Activated CD4-positive, alpha-beta T cell treated with anti-CD3 and anti-CD28 coated beads, Interleukin-2, amount 50 U/mL, for 4 hours (primary cell): Measurements from ENCODE around the gene KIF25.
"Not testable (repeated sequence)": the region's sequence is repeated elsewhere in the genome, so short reads cannot be mapped to it uniquely, and the experiment has no call there.

Experiments used
- DNase-seq, 2 experiments: peaks; one replicate each; pipeline ENCODE4 v3.0.0-alpha.2; 2020

KIF25 gene

DNA sequence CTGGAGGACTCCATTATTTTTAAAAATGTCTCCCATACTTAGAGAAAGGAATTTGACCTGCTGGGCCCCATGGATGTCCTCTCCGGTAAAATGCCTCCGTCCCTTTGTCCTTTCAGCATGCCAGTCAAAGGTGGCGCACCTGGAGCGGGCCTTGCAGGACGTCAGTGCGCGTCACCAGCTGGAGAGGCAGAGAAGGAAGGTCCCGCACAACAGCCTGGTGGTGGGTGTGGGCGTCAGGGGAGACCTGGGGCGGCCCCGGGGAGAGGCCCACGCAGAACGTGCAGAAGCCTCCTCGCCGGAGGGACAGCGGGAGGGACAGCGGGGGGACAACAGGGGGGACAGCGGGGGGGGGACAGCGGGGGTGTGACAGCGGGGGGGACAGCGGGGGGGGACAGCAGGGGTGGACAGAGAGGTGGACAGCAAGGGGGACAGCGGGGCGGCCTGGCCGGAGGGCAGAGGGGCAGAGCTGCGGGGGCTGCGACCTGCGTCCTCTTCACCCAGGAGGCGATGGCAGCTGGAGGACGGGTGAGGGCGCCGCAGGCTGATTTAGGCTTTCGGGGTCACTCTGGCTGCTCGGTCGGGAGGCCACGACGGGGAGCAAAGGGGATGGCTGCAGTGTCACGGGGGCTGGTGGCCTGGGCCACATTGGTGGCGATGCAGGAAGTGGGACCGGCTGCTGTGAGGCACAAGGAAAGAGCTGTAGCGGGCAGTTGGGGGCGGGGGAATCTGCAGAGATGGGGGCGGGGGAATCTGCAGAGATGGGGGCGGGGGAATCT lies 859 bp upstream of the KIF25 start:
- no peak for DNase-seq

DNA sequence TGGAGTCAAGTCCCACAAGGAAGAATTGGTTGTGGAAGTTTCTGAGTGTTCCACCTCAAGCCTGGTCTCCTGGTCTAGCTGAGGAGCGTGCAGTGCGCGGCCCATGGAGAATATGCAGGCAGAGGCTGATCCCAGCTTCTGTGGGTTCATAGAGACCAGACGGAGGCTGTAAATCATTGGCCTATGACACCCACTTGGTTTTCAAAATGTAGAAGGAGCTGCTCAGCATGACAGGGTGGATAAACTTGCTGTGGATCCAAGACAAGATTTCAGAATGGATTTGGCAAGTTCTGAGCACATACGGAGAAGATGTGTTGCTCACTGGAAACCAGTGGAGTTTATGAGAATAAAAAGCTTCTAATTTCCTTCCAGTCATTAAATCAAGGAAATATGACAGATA lies 744 bp downstream of the KIF25 start:
- no peak for DNase-seq

DNA sequence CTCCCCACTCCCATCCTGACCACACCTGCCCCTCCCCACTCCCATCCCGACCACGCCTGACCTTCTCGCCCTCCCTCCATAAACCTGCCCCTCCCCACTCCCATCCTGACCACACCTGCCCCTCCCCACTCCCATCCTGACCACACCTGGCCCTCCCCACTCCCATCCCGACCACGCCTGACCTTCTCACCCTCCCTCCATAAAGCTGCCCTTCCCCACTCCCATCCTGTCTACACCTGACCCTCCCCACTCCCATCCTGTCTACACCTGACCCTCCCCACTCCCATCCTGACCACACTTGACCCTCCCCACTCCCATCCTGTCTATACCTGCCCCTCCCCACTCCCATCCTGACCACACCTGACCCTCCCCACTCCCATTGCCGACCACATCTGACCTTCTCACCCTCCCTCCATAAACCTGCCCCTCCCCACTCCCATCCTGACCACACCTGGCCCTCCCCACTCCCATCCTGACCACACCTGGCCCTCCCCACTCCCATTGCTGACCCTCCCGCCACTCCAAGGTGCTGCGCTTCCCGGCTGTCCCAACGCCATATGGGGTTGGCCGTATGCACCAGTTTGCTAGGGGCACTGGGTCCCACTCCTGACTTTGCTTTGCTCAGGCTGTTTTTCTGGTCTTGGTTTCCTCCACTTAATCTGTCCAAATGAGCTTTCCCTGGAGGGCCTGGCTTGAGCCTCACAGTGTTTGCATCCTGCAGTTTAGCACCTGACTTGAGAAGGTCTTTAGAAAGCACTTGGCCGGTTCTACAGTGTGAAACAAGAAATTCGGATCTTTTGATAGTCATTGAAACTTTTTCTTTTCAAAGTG lies 2.9 kb downstream of the KIF25 start:
- DNase-seq: no peak

DNA sequence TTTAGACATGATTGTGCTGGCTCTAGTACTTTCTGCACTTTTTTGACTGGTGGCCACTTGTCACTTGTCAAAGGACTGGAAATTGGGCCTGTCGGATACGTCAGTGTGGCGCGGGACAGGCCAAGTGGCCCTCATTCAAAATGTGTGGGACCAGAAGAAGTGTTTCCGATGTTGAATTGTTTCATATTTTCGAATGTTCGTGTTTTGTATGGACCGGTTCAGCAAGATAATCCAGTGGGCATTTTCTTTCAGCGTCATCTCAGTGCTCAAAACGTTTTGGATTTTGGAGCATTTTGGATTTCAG lies 3.5 kb downstream of the KIF25 start:
- DNase-seq: no peak

DNA sequence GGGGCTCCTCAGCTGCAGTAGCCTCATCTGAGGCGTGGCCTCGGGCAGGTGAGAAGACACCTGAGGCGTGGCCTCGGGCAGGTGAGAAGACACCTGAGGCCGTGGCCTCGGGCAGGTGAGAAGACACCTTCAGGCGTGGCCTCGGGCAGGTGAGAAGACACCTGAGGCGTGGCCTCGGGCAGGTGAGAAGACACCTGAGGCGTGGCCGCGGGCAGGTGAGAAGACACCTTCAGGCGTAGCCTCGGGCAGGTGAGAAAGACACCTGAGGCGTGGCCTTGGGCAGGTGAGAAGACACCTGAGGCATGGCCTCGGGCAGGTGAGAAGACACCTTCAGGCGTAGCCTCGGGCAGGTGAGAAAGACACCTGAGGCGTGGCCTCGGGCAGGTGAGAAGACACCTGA lies 4.0 kb downstream of the KIF25 start:
- DNase-seq: not testable (repeated sequence)

DNA sequence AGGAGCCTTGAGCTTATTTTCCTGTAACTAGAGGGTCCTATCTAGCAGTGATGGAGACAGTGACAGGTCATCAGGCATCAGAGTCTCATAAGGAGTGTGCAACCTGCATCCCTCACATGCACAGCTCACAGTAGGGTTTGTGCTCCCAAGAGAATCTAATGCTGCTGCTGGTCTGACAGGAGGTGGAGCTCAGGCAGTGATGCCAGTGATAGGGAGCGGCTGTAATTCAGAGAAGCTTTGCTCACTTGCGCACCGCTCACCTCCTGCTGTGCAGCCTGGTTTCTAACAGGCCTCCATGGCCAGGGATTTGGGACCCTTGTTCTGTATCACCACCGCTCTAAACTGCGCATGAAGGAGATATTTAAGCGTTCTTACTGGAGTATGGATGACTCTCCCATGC lies 5.3 kb downstream of the KIF25 start:
- no peak for DNase-seq

DNA sequence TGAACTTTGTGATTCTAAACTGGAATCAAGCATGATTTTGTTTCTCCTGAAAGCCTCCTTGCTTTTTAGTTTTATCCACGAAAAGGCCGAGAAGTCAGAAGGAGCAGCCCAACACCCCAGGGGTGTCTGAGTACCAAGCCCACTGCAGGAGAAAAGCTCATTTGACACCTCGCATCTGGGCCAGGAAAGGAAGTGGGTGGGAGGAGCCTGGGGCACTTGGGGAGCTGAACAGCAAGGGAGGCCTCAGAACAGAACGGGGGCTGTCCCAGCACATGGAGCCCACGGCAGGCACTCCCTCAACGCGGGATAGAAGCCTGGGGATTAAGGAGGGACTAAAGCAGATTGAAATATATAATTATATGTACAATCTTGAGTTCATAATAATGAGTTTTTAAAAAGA lies 6.6 kb downstream of the KIF25 start:
- no peak for DNase-seq

DNA sequence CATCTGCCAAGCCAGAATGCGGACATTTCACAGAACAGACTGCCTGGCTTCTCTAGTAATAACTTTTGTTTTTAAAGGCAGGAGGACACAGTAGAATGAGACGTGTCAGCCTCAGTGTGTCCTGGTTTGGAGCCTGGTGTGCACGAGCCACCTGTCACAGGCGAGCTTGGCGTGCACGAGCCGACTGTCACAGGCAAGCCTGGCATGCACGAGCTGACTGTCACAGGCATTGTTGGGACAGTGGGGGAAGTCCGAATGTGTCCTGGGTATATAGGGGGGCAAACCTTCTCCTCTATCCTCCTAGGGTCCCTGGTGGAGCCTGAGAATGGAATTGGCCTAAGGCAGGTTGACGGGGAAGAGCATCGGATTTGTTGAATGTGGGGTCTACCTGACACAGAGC lies 7.5 kb downstream of the KIF25 start:
- DNase-seq: no peak

DNA sequence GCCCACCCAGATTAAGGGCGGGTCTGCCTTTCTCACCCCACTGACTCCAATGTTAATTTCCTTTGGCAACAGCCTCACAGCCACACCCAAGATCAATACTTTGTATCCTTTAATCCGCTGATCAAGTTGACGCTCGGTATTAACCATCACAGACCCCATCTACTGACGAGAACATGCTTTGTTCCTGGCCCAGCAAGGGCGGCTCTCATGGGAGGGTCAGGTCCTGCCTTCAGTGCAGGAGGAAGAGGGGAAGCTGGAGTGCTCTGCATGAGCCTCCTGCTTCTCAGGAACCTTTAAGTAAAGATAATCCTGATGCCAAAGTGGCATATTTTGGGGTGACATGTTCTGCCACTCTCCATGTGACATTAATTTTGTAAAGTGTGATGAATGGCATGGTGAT lies 8.3 kb downstream of the KIF25 start:
- no peak for DNase-seq

DNA sequence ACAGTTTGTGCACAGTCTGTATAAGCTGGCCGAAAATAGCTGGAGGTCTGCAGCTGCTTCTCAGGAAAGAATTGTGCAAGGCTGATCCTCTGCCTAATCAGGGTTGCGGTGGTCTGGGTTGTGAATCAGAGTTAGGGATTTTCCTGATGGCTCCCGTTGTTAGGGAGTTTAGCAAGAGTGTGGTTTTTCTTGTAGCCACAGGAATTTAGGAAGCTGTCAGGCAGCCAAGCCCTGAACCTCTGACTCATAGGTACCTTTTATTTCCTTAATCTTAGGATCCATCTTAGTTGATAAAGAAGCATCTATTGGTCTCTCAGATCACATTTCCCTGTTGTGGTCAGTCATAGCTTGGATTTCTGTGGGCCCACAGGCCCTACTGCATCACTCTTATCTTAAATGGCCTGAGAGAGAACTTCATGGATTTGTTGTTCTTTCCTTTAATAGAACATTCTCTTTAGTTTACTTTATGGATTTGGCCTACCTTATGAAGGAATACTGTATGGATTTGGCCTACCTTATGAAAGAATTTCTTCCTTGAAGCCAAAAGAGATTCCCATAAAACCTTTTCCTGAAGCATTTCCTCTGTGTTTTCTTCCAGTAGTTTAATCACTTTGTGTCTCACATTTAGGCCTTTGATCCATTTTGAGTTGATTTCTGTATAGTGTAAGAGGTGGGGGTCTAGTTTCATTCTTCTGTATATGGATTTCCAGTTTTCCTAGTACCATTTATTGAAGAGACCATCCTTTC lies 10.3 kb downstream of the KIF25 start:
- no peak for DNase-seq

DNA sequence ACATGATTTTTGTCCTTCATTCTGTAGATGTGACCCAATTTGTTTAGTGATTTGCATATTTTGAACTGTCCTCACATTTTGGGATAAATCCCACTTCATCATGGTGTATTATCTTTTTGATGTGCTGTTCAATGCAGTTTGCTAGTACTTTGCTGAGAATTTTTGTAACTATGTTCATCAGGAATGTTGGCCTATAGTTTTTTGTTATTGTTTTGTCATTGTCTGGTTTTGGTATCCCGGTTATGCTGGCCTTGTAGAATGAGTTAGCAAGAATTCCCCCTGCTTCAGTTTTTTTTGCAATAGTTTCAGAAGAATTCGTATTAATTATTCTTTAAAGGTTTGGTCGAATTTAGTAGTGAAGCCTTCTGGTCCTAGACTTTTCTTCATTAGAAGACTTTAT lies 11.9 kb downstream of the KIF25 start:
- no peak for DNase-seq

DNA sequence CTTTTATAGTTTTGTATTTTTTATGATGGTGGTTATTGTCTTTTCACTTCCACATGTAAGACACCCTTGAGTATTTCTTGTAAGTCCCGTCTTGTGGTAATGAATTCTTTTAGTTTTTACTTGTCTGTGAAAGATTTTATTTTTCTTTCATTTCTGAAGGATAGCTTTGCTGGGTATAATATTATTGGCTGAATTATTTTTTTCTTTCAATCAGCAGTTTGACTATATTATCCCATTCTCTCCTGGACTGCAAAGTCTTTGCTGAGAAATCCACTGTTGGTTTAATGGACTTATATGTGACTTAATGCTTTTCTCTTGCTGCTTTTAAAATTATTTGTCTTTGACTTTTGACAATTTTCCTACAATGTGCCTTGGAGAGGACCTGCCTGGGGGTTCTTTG lies 13.8 kb downstream of the KIF25 start:
- DNase-seq: no peak

DNA sequence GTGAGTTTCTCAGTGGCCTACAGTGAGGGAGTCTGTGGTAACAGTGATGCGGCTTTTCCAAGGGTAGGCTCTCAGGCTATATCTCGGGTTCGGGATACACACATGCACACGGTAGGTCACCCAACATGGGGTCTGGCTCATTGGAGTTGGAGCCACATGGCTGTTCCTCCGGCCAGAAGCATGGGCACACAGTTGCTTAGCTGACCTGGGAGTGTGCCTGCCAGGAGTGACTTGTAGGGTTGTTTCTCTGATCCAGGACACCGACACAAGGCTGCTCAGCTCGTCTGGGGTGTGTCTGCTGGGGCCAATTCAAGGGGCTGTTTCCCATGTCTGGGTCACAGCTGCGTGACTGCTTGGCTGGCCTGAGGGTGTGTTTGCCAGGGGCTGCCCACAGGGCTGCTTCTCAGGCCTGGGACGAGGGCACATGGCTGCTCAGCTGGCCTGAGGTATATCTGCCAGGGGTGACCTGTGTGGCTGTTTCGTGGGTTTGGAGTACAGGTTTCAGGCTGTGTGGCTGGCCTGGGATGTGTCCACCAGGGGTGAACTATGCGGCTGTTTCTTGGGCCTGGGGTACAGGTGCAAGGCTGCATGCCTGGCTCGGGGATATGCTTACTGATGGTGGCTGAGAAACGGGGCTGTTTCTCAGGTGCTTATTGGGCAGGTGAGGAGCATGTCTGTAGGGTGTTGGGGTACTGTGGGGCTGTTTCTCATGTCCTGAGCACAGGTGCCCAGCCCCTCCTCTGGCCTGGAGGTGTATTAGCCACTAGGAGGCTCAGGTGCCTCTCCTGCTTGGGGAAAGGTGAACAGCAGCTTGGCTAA lies 15.2 kb downstream of the KIF25 start:
- DNase-seq: no peak

DNA sequence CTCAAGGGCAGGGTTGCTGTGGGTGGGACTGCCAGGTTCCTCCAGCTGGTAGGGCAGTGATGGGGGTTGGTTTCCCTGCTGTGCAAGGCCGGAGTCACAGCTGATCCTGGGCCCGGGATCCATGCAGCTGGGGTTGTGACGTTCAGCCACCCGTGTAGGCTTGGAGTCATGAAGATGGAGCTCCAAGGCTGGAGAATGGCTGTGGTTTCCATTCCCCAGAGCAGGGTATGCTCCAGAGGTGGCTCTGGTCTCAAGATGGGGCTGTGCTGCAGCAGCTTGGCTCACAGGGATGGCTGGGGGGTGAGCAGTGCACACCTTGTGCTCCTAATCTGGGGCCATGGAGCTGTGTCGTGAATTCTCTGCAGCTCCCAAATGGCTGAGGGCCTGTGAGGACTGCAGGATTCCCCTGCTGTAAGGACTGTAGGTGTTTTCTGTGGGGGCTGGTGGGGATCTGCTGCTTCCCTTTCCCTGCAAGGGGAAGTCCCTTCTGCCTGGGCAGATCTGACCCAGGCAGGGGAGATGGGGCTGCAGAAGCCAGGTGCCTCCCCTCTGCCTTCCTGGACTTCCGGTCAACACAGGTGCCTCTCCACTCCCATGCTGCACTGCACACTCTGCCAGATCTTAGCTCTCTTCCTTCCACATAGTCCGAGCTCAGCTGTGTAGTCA lies 15.9 kb downstream of the KIF25 start:
- DNase-seq: no peak

DNA sequence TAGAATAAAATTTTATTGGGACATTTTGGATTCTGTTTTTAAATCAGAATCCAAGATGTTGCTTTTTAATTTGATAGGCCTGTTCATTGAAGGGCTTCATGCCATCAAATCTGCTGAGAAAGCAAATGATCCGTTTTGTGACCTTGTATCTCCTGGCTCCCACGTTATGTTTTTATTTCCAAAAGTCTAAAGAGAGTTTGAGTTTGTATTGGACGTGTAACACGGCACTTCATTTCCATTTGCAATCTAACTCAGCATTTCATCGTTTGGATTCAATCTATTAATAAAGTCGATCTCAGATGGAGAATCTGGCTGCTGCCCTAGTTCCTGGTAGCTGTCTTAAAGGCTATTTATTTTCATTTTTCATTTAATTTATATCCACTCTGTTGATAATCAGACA lies 17.0 kb downstream of the KIF25 start:
- DNase-seq: no peak

DNA sequence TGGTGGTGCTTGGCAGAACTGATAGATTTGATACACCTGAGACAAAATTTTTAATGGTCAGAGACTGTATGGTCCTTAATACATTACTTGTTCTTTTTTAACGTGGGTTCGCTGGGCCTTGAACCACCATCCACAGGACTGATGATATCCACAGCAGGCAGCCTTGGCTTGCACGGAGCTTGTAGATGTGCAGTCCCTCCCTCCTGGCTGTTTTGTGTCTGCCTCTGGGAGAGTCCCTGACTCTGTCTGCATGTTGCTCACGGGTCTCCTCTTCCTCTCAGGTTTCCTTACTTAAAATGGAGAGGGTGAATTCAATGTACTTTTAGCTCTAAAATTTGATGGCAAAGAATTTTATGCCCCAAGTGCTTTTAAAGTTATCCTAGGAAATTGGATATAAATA lies 17.5 kb downstream of the KIF25 start:
- no peak for DNase-seq

DNA sequence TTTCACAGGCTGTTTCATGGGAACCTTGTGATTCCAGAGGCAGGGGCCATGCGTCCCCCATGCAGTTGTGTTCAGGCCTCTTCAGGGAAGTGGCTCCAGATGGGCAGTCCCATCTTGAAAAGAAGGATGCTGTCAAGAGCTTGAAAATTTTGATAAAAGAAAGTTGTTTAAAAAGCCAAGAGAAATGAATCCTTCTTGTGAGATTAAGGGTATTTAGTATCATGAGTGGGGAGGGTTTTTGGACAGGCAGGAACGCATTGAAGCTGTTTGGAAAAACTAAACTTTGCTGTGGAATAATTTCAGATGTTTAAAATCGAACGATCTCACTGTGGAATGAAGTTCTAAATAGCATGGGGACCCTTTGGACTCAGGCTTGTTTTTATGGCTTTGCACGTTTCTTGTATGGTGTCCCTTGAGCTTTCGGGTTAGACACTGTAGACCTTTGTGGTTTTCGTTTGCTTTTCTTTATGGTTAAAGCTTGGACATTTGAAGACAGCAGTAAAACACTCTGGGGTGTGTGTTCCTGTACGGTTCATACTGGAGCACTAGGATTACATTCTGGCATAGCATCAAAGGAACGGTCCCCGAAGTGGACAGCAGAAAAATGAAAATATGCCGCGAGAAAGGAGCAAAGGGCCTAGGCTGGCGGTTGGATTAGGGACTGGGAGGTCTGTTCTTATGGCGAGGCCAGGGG lies 18.2 kb downstream of the KIF25 start:
- no peak for DNase-seq

DNA sequence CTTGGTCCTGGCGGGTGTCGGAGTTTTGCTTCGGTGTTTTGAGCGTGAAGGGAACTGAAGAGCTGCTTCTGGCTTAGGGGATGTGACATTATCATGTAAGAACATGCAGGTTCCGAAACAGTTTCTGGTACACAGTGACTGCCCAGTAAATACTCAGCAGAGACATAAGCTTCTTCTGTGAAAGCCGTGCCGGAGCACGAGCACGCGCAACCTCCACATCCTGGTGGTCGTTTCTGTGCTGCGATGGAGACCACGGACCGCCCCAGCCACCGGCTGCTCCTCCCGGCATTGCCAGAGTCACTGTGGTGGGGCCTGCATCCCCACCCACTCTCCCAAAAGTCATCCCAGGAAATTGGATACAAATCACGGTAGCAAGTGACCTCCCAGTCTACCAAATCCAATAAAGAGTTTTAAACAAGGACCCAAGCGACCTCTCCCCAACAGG lies 18.7 kb downstream of the KIF25 start:
- no peak for DNase-seq

DNA sequence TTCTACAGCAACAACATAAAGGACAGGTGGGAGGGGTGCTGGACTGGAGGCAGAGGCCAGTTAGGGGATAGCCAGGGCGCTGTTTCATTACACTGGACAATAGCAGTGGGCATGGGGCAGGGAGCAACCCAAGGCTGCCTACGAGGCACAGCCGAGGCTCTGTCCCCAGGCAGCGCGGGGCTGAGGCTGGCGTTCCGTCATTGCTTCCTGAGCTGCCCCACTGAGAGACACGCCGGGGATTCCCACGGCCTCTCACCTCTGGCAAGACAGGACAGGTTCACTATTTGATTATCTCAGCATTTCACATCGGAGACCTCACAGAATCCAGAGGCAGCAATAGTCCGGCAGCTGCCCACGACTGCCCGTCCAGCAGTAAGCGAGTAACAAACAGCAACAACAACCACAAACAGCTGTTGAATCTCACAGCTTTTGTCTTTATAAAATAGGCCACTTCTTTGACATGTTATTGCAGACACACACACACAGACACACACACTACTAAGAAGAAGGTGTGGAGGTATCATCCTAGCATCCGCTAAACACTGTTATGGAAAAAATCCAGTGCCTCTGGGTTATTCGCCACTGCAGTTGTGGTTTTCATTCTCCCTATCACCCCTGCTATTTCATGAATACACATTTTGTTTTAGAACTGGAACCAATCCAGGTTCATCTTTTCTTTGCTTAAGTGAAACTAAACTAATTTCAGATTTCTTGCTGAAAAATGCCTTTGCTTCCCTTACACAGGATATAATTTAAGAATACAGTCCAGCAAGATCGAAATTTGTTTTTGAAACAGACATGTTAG lies 19.5 kb downstream of the KIF25 start:
- DNase-seq: no peak

DNA sequence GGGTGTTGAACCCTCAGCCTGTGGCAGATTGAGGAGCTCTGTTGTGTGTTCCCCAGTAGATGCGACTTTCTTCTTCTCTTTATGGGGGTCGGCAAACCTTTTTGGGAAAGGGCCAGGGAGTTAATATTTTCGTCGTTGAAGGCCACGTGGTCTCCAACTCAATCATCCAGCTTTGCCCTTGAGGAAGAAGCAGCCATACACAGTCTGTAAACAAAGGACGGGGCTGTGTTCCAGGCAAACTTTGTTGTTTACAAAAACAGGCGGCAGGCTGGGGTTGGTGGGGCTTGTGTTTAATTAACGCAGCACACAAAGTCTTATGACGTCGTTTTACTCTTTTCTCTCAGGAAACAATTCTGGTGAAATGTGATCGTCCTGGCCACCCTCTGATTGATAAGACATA lies 20.2 kb downstream of the KIF25 start:
- DNase-seq: no peak

DNA sequence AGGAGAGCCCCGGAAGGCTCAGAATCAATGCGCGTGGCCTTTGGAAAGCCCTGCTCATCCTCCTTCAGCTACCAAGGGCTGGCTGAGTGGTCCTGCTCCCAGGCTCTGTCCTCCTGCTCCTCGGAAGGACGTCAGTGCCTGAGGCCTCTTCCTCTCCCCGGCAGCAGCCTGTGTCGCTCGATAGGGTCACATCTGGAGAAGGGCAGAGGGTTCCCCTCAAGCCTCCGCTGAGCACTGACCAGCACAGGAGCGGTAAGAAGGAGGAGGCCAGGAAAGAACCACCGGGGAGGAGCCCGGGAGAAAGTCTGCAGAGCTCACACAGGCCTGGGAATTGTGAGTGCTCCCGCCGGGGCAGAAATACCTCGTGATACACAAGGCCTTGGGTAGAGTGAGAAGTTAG lies 21.2 kb downstream of the KIF25 start:
- no peak for DNase-seq
